Effector CD4-positive, alpha-beta T cell (primary cell): Measurements from ENCODE around the gene AIMP1.
"Not testable (repeated sequence)": the region's sequence is repeated elsewhere in the genome, so short reads cannot be mapped to it uniquely, and the experiment has no call there.

ENCODE experiments used
- DNase-seq: peaks from one replicate; pipeline ENCODE4 v3.0.0-alpha.2; 2020

The AIMP1 gene

GRCh38 chr4:106312997-106313522 is 3.3 kb upstream of the AIMP1 start:
- no peak for DNase-seq

GRCh38 chr4:106314960-106315359 is 1.4 kb upstream of the AIMP1 start:
- DNase-seq, result no peak

GRCh38 chr4:106315476-106315967 is 828 bp upstream of the AIMP1 start:
- DNase-seq, result peak; percentile 26

GRCh38 chr4:106316773-106317409 is 541 bp downstream of the AIMP1 start:
- DNase-seq, result no peak

GRCh38 chr4:106317815-106318214 is 1.5 kb downstream of the AIMP1 start:
- DNase-seq, result no peak

- DNase-seq, result no peak
Observed at GRCh38 chr4:106318511-106318910, 2.2 kb downstream of the AIMP1 start.

GRCh38 chr4:106320235-106320634 is 3.9 kb downstream of the AIMP1 start:
- no peak for DNase-seq

GRCh38 chr4:106321168-106321567 is 4.8 kb downstream of the AIMP1 start:
- DNase-seq, result not testable (repeated sequence)

- DNase-seq, result not testable (repeated sequence)
Observed at GRCh38 chr4:106321814-106322213, 5.5 kb downstream of the AIMP1 start.

GRCh38 chr4:106323119-106323518 is 6.8 kb downstream of the AIMP1 start:
- DNase-seq, result no peak

GRCh38 chr4:106325800-106326199 is 9.4 kb downstream of the AIMP1 start:
- no peak for DNase-seq

- DNase-seq, result no peak
Observed at GRCh38 chr4:106329041-106329618, 12.8 kb downstream of the AIMP1 start.

GRCh38 chr4:106333186-106333585 is 16.8 kb downstream of the AIMP1 start:
- no peak for DNase-seq

- no peak for DNase-seq
Observed at GRCh38 chr4:106334741-106335470, 18.6 kb downstream of the AIMP1 start.

GRCh38 chr4:106336618-106337017 is 20.3 kb downstream of the AIMP1 start:
- DNase-seq, result no peak

- no peak for DNase-seq
Observed at GRCh38 chr4:106337916-106338315, 21.6 kb downstream of the AIMP1 start.

- no peak for DNase-seq
Observed at GRCh38 chr4:106338671-106339070, 22.3 kb downstream of the AIMP1 start.

GRCh38 chr4:106339431-106339830 is 23.1 kb downstream of the AIMP1 start:
- DNase-seq, result no peak

GRCh38 chr4:106340774-106341173 is 24.4 kb downstream of the AIMP1 start:
- DNase-seq, result no peak

GRCh38 chr4:106343865-106344646 is 27.7 kb downstream of the AIMP1 start:
- DNase-seq, result no peak

- DNase-seq, result no peak
Observed at GRCh38 chr4:106344647-106344970, 28.3 kb downstream of the AIMP1 start.

GRCh38 chr4:106347167-106347566 is 30.8 kb downstream of the AIMP1 start:
- no peak for DNase-seq

GRCh38 chr4:106351016-106351415 is 34.7 kb downstream of the AIMP1 start:
- no peak for DNase-seq
